ENCODE data around the gene SHFL. TPM values are rescaled to one million over a fixed set of nuclear protein-coding genes. Genes with fewer than 3 reads are reported as not detected.
A peak's percentile ranks its signal among the peaks of the same experiment; 100 is the strongest.

Gene SHFL
- total RNA-seq, 1 experiment from 2014 or later = 18.5 TPM

DNA sequence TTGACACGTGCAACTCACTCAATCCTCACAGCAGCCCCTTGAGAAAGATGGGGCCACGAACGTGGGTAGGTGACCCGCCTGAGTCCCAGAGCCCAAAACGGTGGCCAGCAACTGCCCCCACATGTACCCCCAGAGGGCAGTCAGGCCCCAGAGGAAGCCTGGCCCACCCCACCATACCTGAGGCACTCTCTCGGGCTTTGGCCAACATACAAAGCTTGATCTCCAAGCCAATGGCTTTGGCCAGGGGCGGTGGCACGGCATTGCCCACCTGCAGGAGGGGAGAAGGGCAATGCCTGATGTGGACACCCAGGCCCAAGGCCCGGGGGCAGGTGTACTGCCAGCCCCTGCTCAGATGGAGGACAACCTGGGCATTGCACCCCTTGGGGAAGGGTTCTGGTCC lies 47.9 kb downstream of the SHFL start:
- ChIA-PET POLR2A (no interaction called here), RAD21 (ENCODE audit: low non-redundant PET in 1 of 2, low total read pairs in 2 of 2, uncharacterized antibody in 2 of 2, unreplicated experiment in 2 of 2) (no interaction called here), CTCF (no interaction called here)
- no peak overlapping the region for H3K9ac ChIP-seq (ENCODE audit: low read length)
- H3K79me2 ChIP-seq (ENCODE audit: insufficient read depth, low read length) = no peaks in the 10 kb centered on the region
- H3K36me3 ChIP-seq (ENCODE audit: control insufficient read depth in 1 of 2, insufficient read depth in 2 of 2, low read length in 2 of 2) = peaks cover 24 to 66% of the 10 kb centered on the region in 2 experiments; a peak in 3 of 4 replicates
- H3K4me3 ChIP-seq (replicated peaks in 1 of 2; ENCODE audit: low read depth in 1 of 2, low read length in 2 of 2) = no peak overlapping the region
- no peaks in the 10 kb centered on the region for H3K9me2 ChIP-seq (ENCODE audit: insufficient read depth)
- BruUV-seq (replicated peaks) = no TSS peak
- no peak for ATAC-seq
- H2AFZ ChIP-seq (ENCODE audit: low read depth, low read length, poor library complexity, severe bottlenecking) = no peak overlapping the region
- no peak for TF ChIP-seq SP1 (IDR thresholded peaks at IDR 0.05; ENCODE audit: low read depth)
- no peak for TF ChIP-seq YY1 (IDR thresholded peaks at IDR 0.05; ENCODE audit: extremely low read depth, insufficient replicate concordance, low read depth, low read length)
- no peak for TF ChIP-seq ELF1 (IDR thresholded peaks at IDR 0.05; ENCODE audit: borderline replicate concordance, low read depth)
- TF ChIP-seq RAD21 (IDR thresholded peaks at IDR 0.05; ENCODE audit: low read depth) = no peak
- TF ChIP-seq ZFX (IDR thresholded peaks at IDR 0.05) = no peak
- no peak for TF ChIP-seq POLR2AphosphoS5 (IDR thresholded peaks at IDR 0.05; ENCODE audit: low read depth, low read length)
- TF ChIP-seq CEBPB (IDR thresholded peaks at IDR 0.05; ENCODE audit: low read depth) = no peak
- TF ChIP-seq EGR1 (IDR thresholded peaks at IDR 0.05; ENCODE audit: low read depth) = no peak
- H4K20me1 ChIP-seq (ENCODE audit: insufficient read depth) = no peaks in the 10 kb centered on the region
- H3K4me1 ChIP-seq (ENCODE audit: control insufficient read depth in 1 of 2, insufficient read depth in 2 of 2, low read length in 2 of 2) = peaks cover 0 to 6% of the 10 kb centered on the region in 2 experiments; a peak in 2 of 4 replicates
- no peak for DNase-seq (ENCODE audit: low read depth, low spot score)
- no peak overlapping the region for H3K27ac ChIP-seq (ENCODE audit: low read depth, low read length)
- H3K27me3 ChIP-seq (ENCODE audit: insufficient read depth, low read length) = no peaks in the 10 kb centered on the region
- intact Hi-C loops (cut with micrococcal nuclease) = no loop called here
- H3K9me3 ChIP-seq (ENCODE audit: control insufficient read depth in 1 of 2, insufficient read depth in 1 of 2, low read depth in 1 of 2, low read length in 2 of 2) = no peaks in the 10 kb centered on the region
- H3K4me2 ChIP-seq (ENCODE audit: low read length) = no peak overlapping the region

DNA sequence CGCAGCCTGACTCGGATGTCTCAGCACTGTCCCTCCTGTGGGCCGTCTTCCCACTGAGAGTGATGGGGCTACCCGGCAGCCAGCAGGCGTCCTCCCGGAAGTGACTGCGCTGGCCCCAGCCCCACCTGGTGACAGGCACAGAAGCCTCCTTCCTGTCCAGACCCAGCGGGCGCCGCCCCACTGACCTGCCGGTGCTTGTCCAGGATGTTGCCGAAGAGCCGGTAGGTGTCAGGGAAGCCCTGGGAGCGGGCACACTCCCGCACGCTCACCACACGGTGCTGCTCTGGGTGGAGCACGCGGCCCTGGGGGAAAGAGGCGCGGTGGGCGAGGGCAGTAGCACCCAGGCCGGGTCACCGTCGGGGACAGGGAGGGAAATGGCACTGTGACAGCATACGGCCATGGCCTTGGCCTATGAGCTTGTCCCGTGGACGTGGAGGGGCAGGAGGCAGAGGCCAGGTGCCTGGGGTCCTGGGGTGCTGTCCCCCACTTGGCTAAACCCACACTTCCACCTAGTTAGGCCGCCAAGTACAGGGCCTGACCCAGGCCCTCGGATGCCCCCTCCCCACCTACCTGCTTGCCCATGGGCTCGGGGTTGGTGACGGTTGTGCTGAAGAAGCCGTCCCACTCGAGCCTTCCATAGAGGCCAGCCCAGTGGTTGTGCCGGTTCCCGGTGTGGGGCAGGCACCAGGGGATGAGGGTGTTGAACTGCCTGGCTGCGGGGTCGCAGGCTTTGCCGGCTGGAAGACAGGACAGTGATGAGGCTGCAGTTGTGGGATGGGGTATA lies 49.6 kb downstream of the SHFL start:
- no TSS peak for BruUV-seq (replicated peaks)
- intact Hi-C loops (cut with micrococcal nuclease) = no loop called here
- TF ChIP-seq CBX3 (IDR thresholded peaks at IDR 0.05; ENCODE audit: low read depth) (no peak), EZH2phosphoT487 (IDR thresholded peaks at IDR 0.05; ENCODE audit: borderline replicate concordance) (no peak), JUND (IDR thresholded peaks at IDR 0.05) (no peak), ELF1 (IDR thresholded peaks at IDR 0.05; ENCODE audit: borderline replicate concordance, low read depth) (no peak), MAX (IDR thresholded peaks at IDR 0.05) (no peak), YY1 (IDR thresholded peaks at IDR 0.05; ENCODE audit: extremely low read depth, insufficient replicate concordance, low read depth, low read length) (no peak), EZH2 (IDR thresholded peaks at IDR 0.05) (no peak), FOSL1 (IDR thresholded peaks at IDR 0.05; ENCODE audit: low read depth) (no peak), EGR1 (IDR thresholded peaks at IDR 0.05; ENCODE audit: low read depth) (no peak), ZNF274 (IDR thresholded peaks at IDR 0.05; ENCODE audit: low read depth, low read length) (no peak), SRF (IDR thresholded peaks at IDR 0.05; ENCODE audit: low read depth) (no peak), RAD21 (IDR thresholded peaks at IDR 0.05; ENCODE audit: low read depth) (no peak)
- TF ChIP-seq, protein P1, sequence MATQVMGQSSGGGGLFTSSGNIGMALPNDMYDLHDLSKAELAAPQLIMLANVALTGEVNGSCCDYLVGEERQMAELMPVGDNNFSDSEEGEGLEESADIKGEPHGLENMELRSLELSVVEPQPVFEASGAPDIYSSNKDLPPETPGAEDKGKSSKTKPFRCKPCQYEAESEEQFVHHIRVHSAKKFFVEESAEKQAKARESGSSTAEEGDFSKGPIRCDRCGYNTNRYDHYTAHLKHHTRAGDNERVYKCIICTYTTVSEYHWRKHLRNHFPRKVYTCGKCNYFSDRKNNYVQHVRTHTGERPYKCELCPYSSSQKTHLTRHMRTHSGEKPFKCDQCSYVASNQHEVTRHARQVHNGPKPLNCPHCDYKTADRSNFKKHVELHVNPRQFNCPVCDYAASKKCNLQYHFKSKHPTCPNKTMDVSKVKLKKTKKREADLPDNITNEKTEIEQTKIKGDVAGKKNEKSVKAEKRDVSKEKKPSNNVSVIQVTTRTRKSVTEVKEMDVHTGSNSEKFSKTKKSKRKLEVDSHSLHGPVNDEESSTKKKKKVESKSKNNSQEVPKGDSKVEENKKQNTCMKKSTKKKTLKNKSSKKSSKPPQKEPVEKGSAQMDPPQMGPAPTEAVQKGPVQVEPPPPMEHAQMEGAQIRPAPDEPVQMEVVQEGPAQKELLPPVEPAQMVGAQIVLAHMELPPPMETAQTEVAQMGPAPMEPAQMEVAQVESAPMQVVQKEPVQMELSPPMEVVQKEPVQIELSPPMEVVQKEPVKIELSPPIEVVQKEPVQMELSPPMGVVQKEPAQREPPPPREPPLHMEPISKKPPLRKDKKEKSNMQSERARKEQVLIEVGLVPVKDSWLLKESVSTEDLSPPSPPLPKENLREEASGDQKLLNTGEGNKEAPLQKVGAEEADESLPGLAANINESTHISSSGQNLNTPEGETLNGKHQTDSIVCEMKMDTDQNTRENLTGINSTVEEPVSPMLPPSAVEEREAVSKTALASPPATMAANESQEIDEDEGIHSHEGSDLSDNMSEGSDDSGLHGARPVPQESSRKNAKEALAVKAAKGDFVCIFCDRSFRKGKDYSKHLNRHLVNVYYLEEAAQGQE (IDR thresholded peaks at IDR 0.05; ENCODE audit: low read depth) = no peak

More for the DNA sequence above, 49.6 kb downstream of the SHFL start:
- Histone ChIP-seq H2AFZ (ENCODE audit: low read depth, low read length, poor library complexity, severe bottlenecking) (no peak overlapping the region), H3K4me3 (replicated peaks in 1 of 2; ENCODE audit: low read depth in 1 of 2, low read length in 2 of 2) (no peak overlapping the region), H3K9ac (ENCODE audit: low read length) (no peak overlapping the region), H3K27me3 (ENCODE audit: insufficient read depth, low read length) (no peaks in the 10 kb centered on the region), H3K27ac (ENCODE audit: low read depth, low read length) (no peak overlapping the region), H3K4me2 (ENCODE audit: low read length) (no peak overlapping the region), H4K20me1 (ENCODE audit: insufficient read depth) (no peaks in the 10 kb centered on the region), H3K9me2 (ENCODE audit: insufficient read depth) (no peaks in the 10 kb centered on the region), H3K9me3 (ENCODE audit: control insufficient read depth in 1 of 2, insufficient read depth in 1 of 2, low read depth in 1 of 2, low read length in 2 of 2) (no peaks in the 10 kb centered on the region), H3K36me3 (ENCODE audit: control insufficient read depth in 1 of 2, insufficient read depth in 2 of 2, low read length in 2 of 2) (peaks cover 33 to 69% of the 10 kb centered on the region in 2 experiments; a peak in 3 of 4 replicates), H3K79me2 (ENCODE audit: insufficient read depth, low read length) (no peaks in the 10 kb centered on the region), H3K4me1 (ENCODE audit: control insufficient read depth in 1 of 2, insufficient read depth in 2 of 2, low read length in 2 of 2) (peaks cover 0 to 6% of the 10 kb centered on the region in 2 experiments; a peak in 2 of 4 replicates)
- CTCF ChIA-PET = no interaction called here
- RAD21 ChIA-PET (ENCODE audit: low non-redundant PET in 1 of 2, low total read pairs in 2 of 2, uncharacterized antibody in 2 of 2, unreplicated experiment in 2 of 2) = interaction anchor here in 1 of 2 experiments (0.6 kb wide), 1 partner anchor 114 kb away, joined by 5 read pairs; no protein-coding TSS in a partner anchor
- POLR2A ChIA-PET = no interaction called here
- ATAC-seq (0 out of 2 replicates have a peak, but pooled peaks have one; percentile 6), DNase-seq (ENCODE audit: low read depth, low spot score) (no peak)
